GM10847 (cell line): ENCODE results near the gene ZHX3.
A peak's percentile ranks its signal among the peaks of the same experiment; 100 is the strongest.

ENCODE experiments used
- POLR2A ChIP-seq: IDR thresholded peaks from 2 replicates; pipeline ENCODE4 v1.6.1; 2011; ENCODE audit not compliant: insufficient read length; ENCODE audit errors: extremely low read depth

ZHX3 gene

GRCh38 chr20:41320976-41321375 lies 3.4 kb upstream of the ZHX3 start:
- no peak for TF ChIP-seq POLR2A

- no peak for TF ChIP-seq POLR2A
Observed at GRCh38 chr20:41320441-41320840, 2.9 kb upstream of the ZHX3 start.

- TF ChIP-seq POLR2A: no peak
Observed at GRCh38 chr20:41318271-41318649, 729 bp upstream of the ZHX3 start.

GRCh38 chr20:41316602-41317545 lies 657 bp downstream of the ZHX3 start:
- TF ChIP-seq POLR2A: peak; percentile 36

GRCh38 chr20:41316051-41316450 lies 1.5 kb downstream of the ZHX3 start:
- TF ChIP-seq POLR2A: no peak

GRCh38 chr20:41314386-41314785 lies 3.1 kb downstream of the ZHX3 start:
- TF ChIP-seq POLR2A: no peak

- TF ChIP-seq POLR2A: no peak
Observed at GRCh38 chr20:41309817-41310216, 7.7 kb downstream of the ZHX3 start.

GRCh38 chr20:41308726-41309413 lies 8.7 kb downstream of the ZHX3 start:
- no peak for TF ChIP-seq POLR2A

- no peak for TF ChIP-seq POLR2A
Observed at GRCh38 chr20:41308290-41308711, 9.2 kb downstream of the ZHX3 start.

GRCh38 chr20:41307021-41307420 lies 10.5 kb downstream of the ZHX3 start:
- TF ChIP-seq POLR2A: no peak

- no peak for TF ChIP-seq POLR2A
Observed at GRCh38 chr20:41306061-41306727, 11.3 kb downstream of the ZHX3 start.

GRCh38 chr20:41304424-41305079 lies 13.0 kb downstream of the ZHX3 start:
- TF ChIP-seq POLR2A: no peak

GRCh38 chr20:41304002-41304401 lies 13.5 kb downstream of the ZHX3 start:
- TF ChIP-seq POLR2A: no peak

GRCh38 chr20:41300886-41301285 lies 16.6 kb downstream of the ZHX3 start:
- TF ChIP-seq POLR2A: no peak

GRCh38 chr20:41300383-41300782 lies 17.1 kb downstream of the ZHX3 start:
- no peak for TF ChIP-seq POLR2A
